WTC11 (cell line): Measurements from ENCODE around the gene CCDC69.

Source experiments
- GABPB1 ChIP-seq: sonication (generic); formaldehyde crosslinking; IDR thresholded peaks from 2 replicates; pipeline ENCODE4 v1.8.1; 2023; ENCODE audit warnings: mild to moderate bottlenecking, missing genetic modification reagents
- IRF1 ChIP-seq: sonication (generic); formaldehyde crosslinking; IDR thresholded peaks from 2 replicates; pipeline ENCODE4 v1.8.0; 2023; ENCODE audit warnings: missing genetic modification reagents

GRCh38 chr5:151253605-151253950, 29.7 kb upstream of the CCDC69 start:
- TF ChIP-seq GABPB1 (no peak), IRF1 (no peak)
